Activated naive CD4-positive, alpha-beta T cell (primary cell): ENCODE measurements around the gene IL20RA.
"Not testable (repeated sequence)": the region's sequence is repeated elsewhere in the genome, so short reads cannot be mapped to it uniquely, and the experiment has no call there.

ENCODE experiments used
- DNase-seq, 4 experiments: peaks; one replicate each; lab custom pipeline; 2025; lab: John Stamatoyannopoulos, UW

IL20RA gene

GRCh38 chr6:136971609-136972008 is 73.2 kb downstream of the IL20RA start:
- DNase-seq, result no peak

- DNase-seq, result no peak
Observed at GRCh38 chr6:136969930-136970329, 74.8 kb downstream of the IL20RA start.

- DNase-seq, result no peak
Observed at GRCh38 chr6:136969433-136969832, 75.3 kb downstream of the IL20RA start.

- no peak for DNase-seq
Observed at GRCh38 chr6:136968837-136969236, 75.9 kb downstream of the IL20RA start.

- DNase-seq, result peak in 2 of 4 experiments; percentile 2 to 41
Observed at GRCh38 chr6:136967876-136968752, 76.7 kb downstream of the IL20RA start.

DNA sequence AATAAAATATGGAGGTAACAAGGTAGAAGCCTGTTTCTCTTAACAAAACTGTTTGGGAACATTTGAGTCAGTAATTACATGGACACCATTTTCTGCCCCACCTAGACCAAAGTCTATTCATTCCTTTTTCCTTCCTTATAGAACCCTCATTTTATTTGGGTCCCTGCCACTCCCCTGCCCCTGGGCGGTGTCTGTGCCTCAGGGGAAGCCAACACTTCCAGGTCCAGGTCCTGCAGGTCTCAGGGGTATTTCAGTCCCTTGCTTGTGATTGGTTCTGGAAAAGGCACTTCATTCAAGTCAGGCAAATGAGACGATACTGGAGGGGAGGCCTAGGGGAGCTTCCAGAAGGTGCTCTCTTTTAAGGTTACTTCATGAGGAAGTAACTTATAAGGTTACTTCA is 80.4 kb downstream of the IL20RA start:
- DNase-seq, result no peak

DNA sequence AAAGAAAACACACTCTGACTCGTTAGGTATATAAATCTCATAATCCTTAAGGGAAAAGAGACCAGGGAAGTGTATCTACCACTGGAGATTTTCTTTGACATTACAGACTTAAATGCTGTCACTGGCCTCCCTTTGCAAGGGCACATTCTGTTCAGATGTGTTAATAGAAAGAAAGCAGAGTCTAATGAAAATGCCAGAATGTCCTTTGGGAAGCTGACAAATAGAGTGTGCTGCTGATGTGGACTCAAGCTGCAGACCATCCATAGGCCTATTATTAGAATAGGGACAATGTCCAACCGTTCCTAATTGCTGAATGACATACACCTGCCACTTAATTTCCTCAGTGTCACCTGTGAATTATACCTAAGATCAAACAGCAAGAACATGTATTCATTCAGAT is 81.5 kb downstream of the IL20RA start:
- DNase-seq, result no peak

GRCh38 chr6:136962661-136963060 is 82.1 kb downstream of the IL20RA start:
- no peak for DNase-seq

DNA sequence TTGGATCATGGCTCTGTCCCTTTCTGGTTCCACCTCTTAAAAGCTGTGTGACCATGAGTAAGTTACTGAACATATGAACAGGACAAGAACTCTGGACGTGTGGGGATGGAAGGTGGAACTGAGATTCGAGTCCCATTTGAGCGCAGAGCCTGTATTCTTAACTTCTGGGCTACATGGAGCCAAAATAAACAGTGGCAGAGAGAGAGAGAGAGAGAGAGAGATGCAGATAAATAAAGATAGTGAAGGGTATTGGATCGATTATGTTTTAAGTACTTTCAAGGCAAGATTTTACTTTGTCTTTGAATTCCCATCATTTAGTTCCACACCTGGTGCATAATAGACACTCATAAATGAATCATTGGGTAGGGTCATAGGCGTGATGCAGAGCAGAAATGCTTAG is 82.9 kb downstream of the IL20RA start:
- no peak for DNase-seq

DNA sequence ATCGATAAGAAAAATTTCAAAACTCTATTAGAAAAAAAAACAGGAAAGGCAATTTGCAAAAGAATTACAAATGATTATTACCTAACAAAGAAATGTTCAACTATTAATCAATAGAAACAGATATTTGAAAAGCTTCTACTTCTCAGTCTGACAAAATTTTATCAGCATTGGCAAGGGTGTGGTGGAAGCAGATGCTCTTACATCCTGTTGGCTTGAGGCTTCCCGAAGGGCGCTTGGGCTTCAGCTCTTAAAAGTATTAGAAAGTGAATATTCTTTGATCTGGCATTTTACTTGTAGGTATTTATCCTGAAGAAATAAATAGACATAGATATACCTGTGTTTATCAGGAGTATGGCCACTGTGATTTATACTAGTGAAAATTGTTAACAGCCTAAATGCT is 84.0 kb downstream of the IL20RA start:
- DNase-seq, result no peak

DNA sequence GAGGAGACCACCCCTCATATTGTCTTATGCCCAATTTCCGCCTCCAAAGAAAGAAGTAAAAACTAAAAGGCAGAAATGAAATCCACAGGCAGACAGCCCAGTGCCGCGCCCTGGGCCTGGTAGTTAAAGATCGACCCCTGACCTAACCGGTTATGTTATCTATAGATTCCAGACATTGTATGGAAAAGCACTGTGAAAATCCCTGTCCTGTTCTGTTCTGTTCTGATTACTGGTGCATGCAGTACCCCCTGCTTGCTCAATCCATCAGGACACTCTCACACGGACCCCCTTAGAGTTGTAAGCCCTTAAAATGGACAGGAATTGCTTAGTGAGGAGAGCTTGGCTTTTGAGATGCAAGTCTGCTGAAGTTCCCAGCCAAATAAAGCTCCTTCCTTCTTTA is 84.8 kb downstream of the IL20RA start:
- not testable (repeated sequence) for DNase-seq

DNA sequence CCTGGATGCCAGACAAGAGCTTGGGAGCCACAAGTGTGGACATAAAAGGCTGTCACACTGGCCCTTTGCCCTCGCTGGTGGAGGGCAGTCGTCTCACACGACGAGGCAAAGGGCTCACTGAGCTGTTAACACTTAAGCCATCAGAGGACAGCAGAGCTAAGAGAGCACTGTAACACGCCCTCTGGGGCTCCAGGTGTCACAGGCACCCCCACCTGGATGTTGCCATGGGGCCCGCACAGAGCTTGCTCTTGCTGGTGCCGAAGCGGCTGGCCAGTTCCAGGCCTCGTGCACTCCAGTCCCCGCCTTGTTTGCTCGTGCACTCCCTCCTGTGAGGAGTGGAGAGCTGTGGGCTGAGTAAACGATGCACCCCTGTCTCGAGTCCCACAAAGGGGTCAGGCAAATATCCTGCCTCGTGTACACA is 85.3 kb downstream of the IL20RA start:
- no peak for DNase-seq

DNA sequence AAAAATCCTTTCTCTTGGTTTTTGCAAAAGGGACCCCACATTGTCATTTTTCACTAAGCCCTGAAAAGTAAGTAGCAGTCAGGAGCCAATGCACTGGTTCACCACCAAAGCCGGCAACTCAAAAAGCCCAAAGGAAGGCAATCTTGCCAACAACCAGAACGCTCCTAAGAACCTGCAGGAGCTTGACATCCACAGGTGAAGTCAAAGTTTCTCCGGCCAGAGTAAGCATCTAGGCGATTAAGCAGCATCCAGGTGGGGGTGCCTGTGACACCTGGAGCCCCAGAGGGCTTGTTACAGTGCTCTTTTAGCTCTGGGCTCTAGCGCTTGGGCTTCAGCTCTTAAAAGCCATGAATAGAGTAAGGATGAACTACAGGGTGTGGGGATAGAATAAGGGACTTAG is 86.6 kb downstream of the IL20RA start:
- DNase-seq, result no peak

DNA sequence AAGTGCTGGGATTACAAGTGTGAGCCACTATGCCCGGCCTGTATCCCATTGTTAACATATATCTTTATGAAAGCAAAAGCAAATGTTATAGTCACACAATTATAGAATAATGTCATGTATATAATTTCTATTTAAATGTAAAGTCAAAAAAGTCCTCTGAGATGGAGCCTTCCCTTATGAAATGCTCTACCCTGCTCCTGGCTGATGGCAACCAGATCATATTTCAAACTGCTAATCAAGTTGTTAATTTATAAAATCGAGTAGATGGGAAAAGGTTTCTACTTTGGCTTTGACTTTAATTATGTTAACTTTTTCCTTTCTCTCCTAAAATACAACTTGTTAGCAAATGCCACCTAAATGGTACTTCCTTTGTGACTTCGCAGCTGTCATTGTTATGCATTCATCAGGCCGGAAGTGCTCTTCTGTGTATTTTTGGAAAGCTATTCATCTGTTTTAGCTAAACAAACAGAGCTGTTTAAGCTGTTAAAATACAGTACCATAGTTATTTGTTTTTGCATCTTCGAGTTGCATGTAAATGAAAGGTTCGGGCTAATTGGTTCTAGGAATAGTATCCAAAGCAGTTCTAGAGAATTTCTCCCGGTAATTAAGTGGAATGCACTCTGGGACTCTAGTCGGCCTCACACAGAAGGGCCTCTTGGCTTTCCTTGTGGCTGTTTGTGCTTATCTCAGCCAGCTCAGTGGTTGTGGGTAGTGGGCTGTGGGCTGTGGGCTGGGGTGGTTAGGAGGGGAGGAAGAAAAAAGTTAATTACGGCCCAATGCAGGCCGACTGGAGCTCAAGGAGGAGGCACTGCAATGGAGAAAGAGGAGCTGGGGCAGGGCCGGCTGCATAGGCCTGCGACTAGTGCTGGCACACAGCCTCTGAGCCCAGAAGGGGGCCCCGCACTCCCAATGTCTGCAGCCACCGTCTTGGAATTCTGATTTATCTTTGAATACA is 87.9 kb downstream of the IL20RA start:
- no peak for DNase-seq

DNA sequence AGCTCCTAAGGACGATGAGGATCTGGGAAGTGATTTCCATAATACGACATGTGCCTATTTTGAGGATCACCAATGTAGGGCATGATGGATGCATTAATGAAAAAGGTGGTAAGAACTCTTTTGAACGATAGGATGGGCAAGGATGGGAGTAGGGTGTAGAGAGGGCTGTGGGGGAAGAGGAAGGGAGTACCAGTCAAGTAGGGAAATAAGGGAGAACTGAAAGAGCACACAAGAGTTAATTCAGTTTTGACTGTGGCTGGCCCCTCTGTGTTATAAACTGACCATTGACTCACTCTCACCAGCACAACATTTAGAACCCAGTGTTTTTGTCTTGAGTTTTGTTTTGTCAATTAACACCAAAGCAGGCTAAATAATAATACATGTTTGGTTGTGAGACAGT is 89.6 kb downstream of the IL20RA start:
- DNase-seq, result no peak

DNA sequence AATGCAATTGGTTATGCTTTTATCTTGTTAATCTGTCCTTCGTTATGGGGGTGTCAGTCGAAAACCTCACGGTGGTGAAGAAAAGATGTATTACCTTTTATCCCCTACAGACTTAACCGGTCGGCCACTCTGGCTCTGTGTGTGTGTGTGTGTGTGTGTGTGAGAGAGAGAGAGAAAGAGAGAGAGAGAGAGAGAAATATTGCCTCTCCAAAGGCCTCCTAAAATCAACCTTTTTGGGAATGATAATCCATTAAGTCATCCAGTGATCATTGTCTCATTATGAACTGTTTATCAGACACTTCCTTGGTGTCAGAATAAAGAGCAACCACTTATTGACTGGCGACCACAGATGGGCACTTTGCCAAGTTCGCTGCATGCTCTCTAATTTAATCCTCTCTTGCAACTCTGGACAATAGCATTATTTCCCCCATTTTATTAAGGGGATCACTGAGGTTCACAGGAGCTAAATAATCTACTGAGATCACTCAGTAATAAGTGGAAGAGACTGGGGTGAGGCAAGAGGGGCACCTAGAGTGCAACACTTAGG is 92.0 kb downstream of the IL20RA start:
- DNase-seq, result no peak

DNA sequence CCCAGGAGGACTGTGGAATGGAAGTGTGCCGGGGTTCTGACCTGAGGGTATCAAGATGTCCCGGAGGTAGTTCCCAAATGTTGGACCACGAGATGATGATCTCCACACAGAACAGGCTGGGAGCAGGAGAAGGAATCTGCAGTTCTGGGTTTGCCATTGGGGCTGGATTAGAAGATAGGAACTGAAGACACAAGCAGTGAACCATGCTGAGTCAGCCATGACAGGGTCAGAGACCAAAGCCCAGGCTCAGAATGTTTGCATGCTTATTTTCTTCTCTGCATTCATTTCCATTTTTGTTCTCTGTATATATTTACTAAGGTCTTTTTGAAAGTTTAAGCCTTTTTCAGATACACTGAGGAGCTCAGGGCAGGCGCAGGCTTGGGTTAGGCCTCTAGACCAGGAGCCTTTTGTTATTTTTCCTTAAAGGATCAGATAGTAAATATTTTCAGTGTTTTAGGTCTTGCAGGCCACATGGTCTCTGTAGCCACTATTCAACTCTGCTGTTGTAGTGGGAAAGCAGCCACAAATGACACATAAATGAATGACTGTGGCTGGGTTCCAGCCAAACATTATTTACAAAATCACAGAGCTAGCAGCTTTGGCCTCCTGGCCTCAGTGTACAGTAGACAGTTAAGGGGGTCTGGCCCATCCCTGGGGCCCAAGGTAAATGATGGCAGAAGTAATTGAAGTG is 94.2 kb downstream of the IL20RA start:
- DNase-seq, result no peak
